Endothelial cell of umbilical vein (primary cell): ENCODE measurements around the gene MACROD2. TPM values are rescaled to one million over a fixed set of nuclear protein-coding genes. Genes with fewer than 3 reads are reported as not detected.
A peak's percentile ranks its signal among the peaks of the same experiment; 100 is the strongest.

ENCODE experiments used
- BruUV-seq: library from RNA; stranded (reverse); fragments of 400-500 nt; replicated peaks from 2 replicates; lab custom pipeline; 2021; lab: Mats Ljungman, UMichigan
- CTCF ChIA-PET: fragments of 300-600, 350-600 bp; sonication (Branson Sonifier 250); formaldehyde crosslinking; loops from one replicate; lab custom pipeline; 2021; ENCODE audit warnings: antibody characterized with exemption, inconsistent platforms; lab: Charles Lee
- POLR2A ChIA-PET: fragments of 300-600, 350-600 bp; sonication (Branson Sonifier 250); formaldehyde crosslinking; loops from one replicate; lab custom pipeline; 2021; ENCODE audit warnings: antibody characterized with exemption, inconsistent platforms; lab: Charles Lee
- DNase-seq: peaks from one replicate; pipeline ENCODE4 v3.0.0-alpha.2; 2011; ENCODE audit warnings: low read depth, low spot score
- FAIRE-seq: peaks from 2 replicates; lab custom pipeline; 2011; peaks lifted over from hg19 to GRCh38; lab: Jason Lieb, UNC
- H2AFZ ChIP-seq: 2 replicates; pipeline ENCODE4 v1.6.0; 2012; ENCODE audit warnings: low read depth, low read length, control low read depth, inconsistent platforms
- H3K27ac ChIP-seq: 2 replicates; pipeline ENCODE4 v1.5.1; 2011; ENCODE audit warnings: low read depth, mild to moderate bottlenecking, control low read depth, low read length, moderate library complexity; ENCODE audit not compliant: insufficient read depth
- H3K27me3 ChIP-seq, 2 experiments: 2 replicates each; pipeline versions ENCODE4 v1.6.0 to v1.6.1; 2011; ENCODE audit warnings: low read length in 2 of 2, mixed read lengths in 1 of 2; ENCODE audit not compliant: control insufficient read depth in 2 of 2, insufficient read depth in 2 of 2
- H3K36me3 ChIP-seq, 2 experiments: 2 replicates in 1 of 2; 3 replicates in 1 of 2; pipeline ENCODE4 v1.5.1; 2011; ENCODE audit warnings: low read length in 2 of 2, mild to moderate bottlenecking in 1 of 2, moderate library complexity in 1 of 2; ENCODE audit not compliant: control insufficient read depth in 2 of 2, insufficient read depth in 2 of 2; ENCODE audit errors: extremely low read depth in 1 of 2
- H3K4me1 ChIP-seq: 3 replicates; pipeline ENCODE4 v1.5.1; 2011; ENCODE audit warnings: mild to moderate bottlenecking, low read length; ENCODE audit not compliant: control insufficient read depth, insufficient read depth; ENCODE audit errors: extremely low read depth
- H3K4me2 ChIP-seq: 2 replicates; pipeline ENCODE4 v1.6.1; 2011; ENCODE audit warnings: low read length, control low read depth, mixed read lengths; ENCODE audit not compliant: insufficient read depth
- H3K4me3 ChIP-seq, 3 experiments: fragments of 200-600 bp in 1 of 3; sonication (generic), shearing (Covaris generic) in 1 of 3; replicated peaks in 1 of 3; 2 replicates each; pipeline ENCODE4 v1.5.1; 2011 to 2016; ENCODE audit warnings: control low read depth in 3 of 3, low read length in 3 of 3, mild to moderate bottlenecking in 2 of 3, inconsistent platforms in 1 of 3, low read depth in 1 of 3, moderate library complexity in 1 of 3; ENCODE audit not compliant: insufficient read depth in 1 of 3
- H3K79me2 ChIP-seq: 2 replicates; pipeline ENCODE4 v1.6.0; 2012; ENCODE audit warnings: low read length, inconsistent platforms; ENCODE audit not compliant: control insufficient read depth, insufficient read depth
- H3K9ac ChIP-seq: replicated peaks from 2 replicates; pipeline ENCODE3; 2011; ENCODE audit warnings: low read length, control low read depth; ENCODE audit not compliant: insufficient read depth; ENCODE audit errors: extremely low read depth
- H3K9me1 ChIP-seq: replicated peaks from 3 replicates; pipeline ENCODE4 v1.6.0; 2011; ENCODE audit warnings: mild to moderate bottlenecking, low read length; ENCODE audit not compliant: control insufficient read depth, insufficient read depth; ENCODE audit errors: extremely low read depth
- H3K9me3 ChIP-seq: replicated peaks from 2 replicates; pipeline ENCODE4 v1.5.1; 2012; ENCODE audit warnings: low read length, inconsistent platforms; ENCODE audit not compliant: control insufficient read depth, insufficient read depth
- H4K20me1 ChIP-seq: replicated peaks from 2 replicates; pipeline ENCODE3; 2011; ENCODE audit warnings: mild to moderate bottlenecking, low read length; ENCODE audit not compliant: control insufficient read depth, insufficient read depth; ENCODE audit errors: extremely low read depth
- CTCF ChIP-seq, 2 donors: IDR thresholded peaks; 1 replicate in 1 of 2; 2 replicates in 1 of 2; pipeline ENCODE4 v1.5.1; 2011; ENCODE audit warnings: low read length in 2 of 2, mild to moderate bottlenecking in 2 of 2, moderate library complexity in 2 of 2, control low read depth in 1 of 2, inconsistent platforms in 1 of 2, low read depth in 1 of 2; ENCODE audit not compliant: insufficient read depth in 1 of 2; ENCODE audit errors: extremely low read depth in 1 of 2
- EZH2 ChIP-seq: IDR thresholded peaks from 2 replicates; pipeline ENCODE4 v1.6.1; 2012; ENCODE audit warnings: borderline replicate concordance, low read depth, mild to moderate bottlenecking, moderate library complexity, low read length, inconsistent platforms; ENCODE audit not compliant: severe bottlenecking
- FOS ChIP-seq: IDR thresholded peaks from 2 replicates; pipeline ENCODE4 v1.6.1; 2011; ENCODE audit warnings: mild to moderate bottlenecking, low read length, moderate library complexity, borderline replicate concordance; ENCODE audit not compliant: insufficient read depth
- GATA2 ChIP-seq: IDR thresholded peaks from 2 replicates; pipeline ENCODE4 v1.7.0; 2011; ENCODE audit warnings: low read depth, mild to moderate bottlenecking, moderate library complexity, mixed read lengths, low read length; ENCODE audit not compliant: insufficient read length, insufficient read depth
- JUN ChIP-seq: IDR thresholded peaks from 2 replicates; pipeline ENCODE4 v1.6.1; 2011; ENCODE audit warnings: borderline replicate concordance, low read depth; ENCODE audit not compliant: insufficient read length, insufficient read depth
- MAX ChIP-seq: IDR thresholded peaks from 2 replicates; pipeline ENCODE4 v1.6.1; 2011; ENCODE audit not compliant: insufficient read depth, insufficient read length
- MYC ChIP-seq: IDR thresholded peaks from one replicate; pipeline ENCODE4 v1.6.1; 2011; ENCODE audit warnings: mild to moderate bottlenecking, low read depth, low read length
- POLR2A ChIP-seq: IDR thresholded peaks from 2 replicates; pipeline ENCODE4 v1.6.1; 2012; ENCODE audit warnings: low read depth, mild to moderate bottlenecking, control low read depth, low read length
- POLR2AphosphoS5 ChIP-seq: IDR thresholded peaks from 2 replicates; pipeline ENCODE4 v1.6.1; 2012; ENCODE audit warnings: low read depth, mild to moderate bottlenecking, control low read depth, low read length, moderate library complexity; ENCODE audit not compliant: insufficient read depth
- dilution Hi-C: fragments of 300-500 bp; cut with MboI; formaldehyde crosslinking; loops from one replicate; pipeline ENCODE4 v1.15.0; 2019; ENCODE audit warnings: low sequenced_read_pairs; ENCODE audit not compliant: extremely low pct_ligation_motif_present
- intact Hi-C: fragments of 100-400 bp; cut with micrococcal nuclease; formaldehyde crosslinking; loops from one replicate; pipeline ENCODE4 v1.10.0; 2022
- polyA plus RNA-seq, 4 experiments: library from polyadenylated mRNA; depleted of rRNA in 3 of 4; stranded (reverse) in 3 of 4; unstranded in 1 of 4; fragments of >200 nt; gene quantifications; 2 replicates each; pipeline versions ENCODE4 v1.2.1 to v1.2.3, GENCODE V29; 2011 to 2012; ENCODE audit warnings: missing spikeins in 1 of 4
- total RNA-seq: library from RNA; stranded (reverse); gene quantifications from 2 replicates; pipeline ENCODE4 v1.2.3, GENCODE V29; 2021

Gene MACROD2
- total and polyA plus RNA-seq, 2 donors (not counting 3 experiments of a cell fraction or from before 2014, with no cell fraction given) = 0.11 to 0.73 TPM

- no peak overlapping the region for H2AFZ ChIP-seq
- no peaks in the 10 kb centered on the region for H4K20me1 ChIP-seq
- dilution Hi-C loops = no loop called here
- no peak overlapping the region for H3K4me3 ChIP-seq
- no peak for DNase-seq
- no peak overlapping the region for H3K4me2 ChIP-seq
- CTCF ChIA-PET = no interaction called here
- no peaks in the 10 kb centered on the region for H3K79me2 ChIP-seq
- no peak for FAIRE-seq
- H3K9me3 ChIP-seq = no peaks in the 10 kb centered on the region
- TF ChIP-seq JUN = no peak
- no peak overlapping the region for H3K9ac ChIP-seq
- H3K36me3 ChIP-seq = no peaks in the 10 kb centered on the region
- no peaks in the 10 kb centered on the region for H3K4me1 ChIP-seq
- BruUV-seq = no TSS peak
- intact Hi-C loops = no loop called here
- no peaks in the 10 kb centered on the region for H3K27me3 ChIP-seq
- H3K27ac ChIP-seq = no peak overlapping the region
- H3K9me1 ChIP-seq = no peaks in the 10 kb centered on the region
- POLR2A ChIA-PET = no interaction called here
Observed at GRCh38 chr20:15895126-15895525, 1899.8 kb downstream of the MACROD2 start.

- intact Hi-C loops (no loop called here), dilution Hi-C loops (no loop called here)
- Histone ChIP-seq H3K9me1 (no peaks in the 10 kb centered on the region), H3K9ac (no peak overlapping the region), H3K36me3 (no peaks in the 10 kb centered on the region), H3K9me3 (no peaks in the 10 kb centered on the region), H3K79me2 (no peaks in the 10 kb centered on the region), H3K27me3 (no peaks in the 10 kb centered on the region), H3K4me3 (no peak overlapping the region), H3K4me1 (no peaks in the 10 kb centered on the region), H2AFZ (no peak overlapping the region), H3K27ac (no peak overlapping the region), H3K4me2 (no peak overlapping the region), H4K20me1 (no peaks in the 10 kb centered on the region)
- ChIA-PET POLR2A (no interaction called here), CTCF (interaction anchor here (1.0 kb wide), 1 partner anchor 15 kb away, joined by 3 read pairs; no protein-coding TSS in a partner anchor)
- FAIRE-seq (no peak), DNase-seq (peak; percentile 36)
- TF ChIP-seq GATA2 (no peak), CTCF (IDR thresholded peaks at IDR 0.05; ENCODE audit: extremely low read depth in 1 of 2, insufficient read depth in 1 of 2, low read depth in 1 of 2, low read length in 2 of 2) (no peak), MYC (no peak), MAX (no peak), EZH2 (no peak), POLR2AphosphoS5 (no peak), POLR2A (no peak), FOS (no peak), JUN (no peak)
- BruUV-seq = no TSS peak
Observed at GRCh38 chr20:15895560-15896084, 1900.3 kb downstream of the MACROD2 start.
